LHCN-M2 (cell line): ENCODE data around the gene ARHGAP10. TPM values are rescaled to one million over a fixed set of nuclear protein-coding genes. Genes with fewer than 3 reads are reported as not detected.

Source experiments
- DNase-seq: peaks from one replicate; pipeline ENCODE4 v3.0.0-alpha.2; 2012; ENCODE audit warnings: low read depth
- total RNA-seq: library from RNA; depleted of rRNA; stranded (reverse); fragments of >200 nt; gene quantifications from 2 replicates; pipeline ENCODE4 v1.2.3, GENCODE V29; 2014

ARHGAP10 gene
- total RNA-seq, 1 experiment from 2014 or later: 28.9 TPM

- DNase-seq: no peak
Measured at GRCh38 chr4:147824884-147825283, 93.0 kb downstream of the ARHGAP10 start.

DNA sequence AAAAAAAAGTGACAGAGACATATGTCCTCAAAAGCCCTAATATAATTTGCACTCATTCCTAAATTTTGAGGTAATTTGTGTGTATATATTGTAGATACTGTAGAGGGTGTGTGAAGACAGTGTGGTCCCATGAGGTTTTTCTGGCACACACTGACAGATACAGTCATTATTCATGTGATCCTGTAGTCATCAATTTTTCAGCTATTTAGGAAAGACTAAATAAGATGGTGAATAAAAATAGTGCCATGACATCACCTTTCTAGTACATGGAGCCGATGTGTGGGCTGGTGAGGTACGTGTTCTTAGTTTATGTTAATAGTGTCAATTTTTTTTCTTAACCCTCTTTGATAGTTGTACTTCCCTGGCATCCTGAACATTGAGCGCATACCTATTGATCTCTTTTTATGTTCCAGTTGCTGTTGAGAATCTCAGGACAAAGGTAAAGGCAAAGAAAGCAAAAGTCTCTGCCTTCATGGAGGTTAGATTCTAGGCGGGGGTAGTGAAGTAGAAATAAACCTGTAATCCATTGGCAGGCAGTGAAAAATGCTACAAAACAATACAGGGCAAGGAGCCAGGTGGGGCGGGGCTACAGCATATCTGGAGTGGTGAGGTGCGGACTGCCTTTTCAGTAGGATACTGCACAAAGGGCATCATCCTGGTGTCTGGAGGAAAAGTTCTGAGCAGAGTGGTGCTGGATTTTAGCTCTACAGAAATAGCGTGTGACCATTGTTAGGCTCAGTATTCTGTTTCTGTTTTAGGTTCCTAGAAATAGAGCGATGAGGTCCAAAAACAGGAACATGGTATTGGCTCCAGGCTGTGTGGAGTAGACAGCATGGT is 93.8 kb downstream of the ARHGAP10 start:
- DNase-seq: peak; percentile 56

GRCh38 chr4:147826288-147826646 is 94.4 kb downstream of the ARHGAP10 start:
- DNase-seq: peak; percentile 75

DNA sequence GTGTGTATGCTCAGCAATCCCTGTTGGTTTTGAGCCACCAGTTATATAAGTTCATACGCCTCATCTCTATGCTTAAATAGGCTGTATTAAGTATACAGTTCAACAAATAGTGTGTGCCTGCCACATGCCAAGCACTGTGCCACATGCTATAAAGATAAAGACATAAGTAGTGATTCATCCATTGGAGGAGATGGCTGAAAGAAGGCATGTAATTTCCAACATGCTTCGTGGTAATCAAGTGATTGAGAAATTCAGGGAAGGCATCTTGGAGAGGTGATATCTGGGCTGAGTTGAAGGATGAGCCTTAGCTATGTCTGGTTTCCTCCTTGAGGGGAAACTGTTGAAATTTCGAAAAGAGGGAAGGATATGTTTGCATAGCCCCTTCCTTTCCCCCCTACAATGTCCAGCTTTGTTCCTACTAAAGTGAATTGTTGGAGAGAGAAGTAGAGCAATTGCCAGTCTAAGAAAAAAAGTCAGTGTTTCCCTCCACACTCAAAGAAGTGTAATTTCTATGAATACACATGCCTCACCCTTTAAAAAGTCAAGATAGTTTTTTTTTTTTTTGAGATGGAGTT is 96.5 kb downstream of the ARHGAP10 start:
- peak; percentile 41 for DNase-seq

DNA sequence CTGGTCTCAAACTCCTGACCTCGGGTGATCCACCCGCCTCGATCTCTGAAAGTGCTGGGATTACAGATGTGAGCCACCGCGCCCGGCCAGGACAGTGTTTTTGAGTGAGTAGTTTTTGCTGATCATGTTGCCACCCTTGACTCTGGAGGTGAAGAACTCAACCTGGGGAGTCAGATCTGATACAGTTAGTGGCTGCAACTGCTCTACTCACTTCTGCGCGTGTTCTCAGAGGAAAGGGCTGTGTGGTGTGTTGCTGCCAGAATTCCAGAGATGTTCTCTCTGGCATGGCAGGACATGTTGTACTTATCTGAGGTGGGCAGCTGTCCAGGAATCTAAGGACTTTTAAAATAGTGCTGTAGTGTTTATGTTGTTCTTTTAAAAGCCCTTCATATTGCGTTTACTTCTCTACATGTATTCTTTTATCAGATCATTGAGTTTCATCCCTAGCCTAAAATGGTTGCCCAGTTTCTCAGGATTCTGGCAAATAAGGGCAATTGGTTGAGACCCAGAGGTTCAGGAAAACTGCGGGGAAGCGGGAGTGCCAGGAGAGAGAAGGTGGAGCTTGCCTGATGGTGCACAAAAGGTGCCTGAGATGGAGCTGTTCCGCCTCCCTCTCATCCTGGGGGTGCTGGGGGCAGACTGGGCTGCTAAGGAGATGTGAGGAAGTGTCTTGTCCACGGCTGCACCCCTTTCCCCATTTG is 97.7 kb downstream of the ARHGAP10 start:
- peak; percentile 85 for DNase-seq

GRCh38 chr4:147830102-147830463 is 98.2 kb downstream of the ARHGAP10 start:
- no peak for DNase-seq

DNA sequence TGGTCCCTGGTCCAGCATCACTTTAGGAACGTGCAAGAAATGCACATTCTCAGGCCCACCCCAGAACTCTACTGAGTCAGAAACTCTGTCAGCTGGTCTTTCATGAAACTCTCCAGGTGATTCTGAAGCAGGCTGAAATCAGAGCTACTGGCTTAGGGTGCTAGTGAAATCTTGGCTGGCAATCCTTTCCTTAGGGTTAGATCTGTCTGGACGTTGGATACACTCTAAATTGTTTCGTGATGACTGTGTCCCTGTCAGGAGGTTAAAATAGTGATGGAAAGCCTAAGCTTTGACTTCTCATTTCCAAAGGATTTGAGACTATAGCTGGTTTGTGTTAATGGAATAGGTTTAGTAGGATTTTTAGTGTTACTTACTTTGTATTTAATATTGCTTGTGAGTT is 99.1 kb downstream of the ARHGAP10 start:
- DNase-seq: peak; percentile 85

DNA sequence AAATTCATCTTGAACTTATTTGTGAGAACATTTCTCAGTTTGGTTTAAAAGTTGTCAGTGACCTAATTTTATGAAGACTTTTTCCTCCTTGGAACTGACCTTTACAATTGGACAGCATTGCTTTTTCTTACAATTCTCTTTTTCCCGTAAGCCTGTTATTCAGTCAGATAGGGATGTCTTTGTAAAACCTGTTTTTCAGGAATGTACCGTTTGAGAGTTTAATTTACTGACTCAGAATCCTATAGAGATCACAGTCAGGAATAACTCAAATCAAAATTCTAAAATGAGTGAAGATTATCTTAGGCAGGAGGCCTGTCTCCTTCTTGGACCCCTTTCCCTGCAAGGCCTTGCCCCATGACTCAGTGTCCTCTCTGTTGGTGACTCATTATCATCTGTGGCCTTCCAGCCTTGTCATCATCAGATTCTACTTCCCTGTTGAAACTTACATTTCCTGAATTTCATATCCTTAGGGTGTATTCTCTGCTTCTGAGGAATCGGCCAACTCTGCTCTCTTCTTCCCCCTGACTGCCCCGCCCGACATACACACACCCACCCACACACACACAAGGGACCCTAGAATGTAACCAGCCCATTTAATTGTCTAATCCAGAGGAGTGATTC is 99.8 kb downstream of the ARHGAP10 start:
- peak; percentile 93 for DNase-seq

GRCh38 chr4:147833254-147833653 is 101.4 kb downstream of the ARHGAP10 start:
- peak; percentile 52 for DNase-seq

- DNase-seq: no peak
Measured at GRCh38 chr4:147833741-147834140, 101.9 kb downstream of the ARHGAP10 start.

- no peak for DNase-seq
Measured at GRCh38 chr4:147834480-147834879, 102.6 kb downstream of the ARHGAP10 start.

DNA sequence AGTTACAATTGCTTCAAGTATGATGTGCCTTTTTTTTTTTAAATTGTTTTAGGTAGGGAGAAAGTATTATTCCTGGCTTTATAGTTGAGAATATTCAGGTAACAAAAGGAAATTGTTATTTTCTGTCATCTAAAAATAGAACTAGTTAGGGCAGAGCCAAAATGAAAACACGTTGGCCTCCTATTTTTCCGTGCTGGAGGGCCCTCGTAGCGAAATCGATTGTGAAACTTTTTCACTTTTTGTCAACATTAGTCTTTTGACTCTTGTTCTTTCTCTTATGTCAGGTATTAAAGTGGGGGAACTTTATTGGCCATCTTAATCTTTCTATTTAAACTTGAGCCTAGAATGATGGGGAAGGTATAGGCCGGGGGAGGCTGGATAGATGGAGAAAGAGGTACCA is 104.9 kb downstream of the ARHGAP10 start:
- no peak for DNase-seq

DNA sequence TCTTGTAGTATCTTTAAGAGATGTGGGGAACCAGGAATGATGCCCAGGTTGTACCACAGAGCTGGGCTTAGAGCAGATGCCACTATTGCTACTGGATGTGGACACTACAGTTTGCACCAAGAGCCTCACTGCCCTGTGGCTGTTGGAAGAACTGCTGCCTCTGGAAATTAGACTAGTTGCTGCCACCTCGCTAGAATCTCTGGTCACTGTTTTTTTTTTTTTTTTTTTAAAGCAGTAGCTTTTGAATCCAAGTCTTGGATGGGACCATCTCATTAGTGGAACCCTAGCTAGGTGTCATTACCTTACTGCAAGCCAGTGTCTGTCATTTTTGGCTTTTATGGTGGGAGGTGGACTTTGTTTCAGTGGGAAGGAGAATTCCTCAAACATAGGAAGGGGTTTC is 105.5 kb downstream of the ARHGAP10 start:
- peak; percentile 75 for DNase-seq

- no peak for DNase-seq
Measured at GRCh38 chr4:147837854-147838253, 106.0 kb downstream of the ARHGAP10 start.

DNA sequence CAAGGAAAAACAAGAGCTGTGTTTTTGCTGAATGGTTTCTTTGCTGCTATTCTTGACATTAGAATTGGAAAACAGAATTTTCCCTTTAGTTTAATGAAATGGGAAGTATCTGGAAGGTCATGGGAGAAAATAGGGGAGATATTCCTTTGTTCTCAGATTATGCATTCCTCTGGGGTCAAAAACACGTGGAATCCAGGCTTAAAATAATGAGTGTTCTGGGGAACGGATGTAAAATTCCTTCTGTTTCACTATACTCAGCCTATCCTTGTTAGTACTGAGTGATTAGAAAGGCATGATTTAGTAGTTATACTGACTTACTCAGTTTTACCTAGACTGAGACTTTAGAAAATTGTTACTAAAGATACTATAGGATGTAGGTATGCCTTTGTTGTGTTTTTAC is 107.3 kb downstream of the ARHGAP10 start:
- DNase-seq: no peak

DNA sequence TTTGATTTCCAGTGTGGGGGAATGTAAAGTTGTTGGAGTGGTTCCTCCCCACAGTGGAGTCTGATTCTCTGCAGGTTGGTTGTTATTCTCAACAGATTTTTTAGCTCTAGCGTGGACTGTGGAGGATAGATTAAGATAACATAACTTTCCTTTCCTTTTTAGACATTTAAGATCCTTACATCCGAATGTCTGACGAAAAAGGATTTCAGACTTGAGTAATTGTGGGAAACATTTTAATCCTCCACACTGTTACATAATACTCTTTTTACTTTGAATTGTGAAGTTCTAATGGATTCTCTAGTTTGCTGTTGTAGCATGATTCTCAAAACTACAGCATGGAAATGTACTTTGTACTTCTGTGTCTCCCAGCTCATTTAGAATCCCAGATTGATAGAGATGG is 107.8 kb downstream of the ARHGAP10 start:
- DNase-seq: no peak

GRCh38 chr4:147840838-147841738 is 109.2 kb downstream of the ARHGAP10 start:
- no peak for DNase-seq

DNA sequence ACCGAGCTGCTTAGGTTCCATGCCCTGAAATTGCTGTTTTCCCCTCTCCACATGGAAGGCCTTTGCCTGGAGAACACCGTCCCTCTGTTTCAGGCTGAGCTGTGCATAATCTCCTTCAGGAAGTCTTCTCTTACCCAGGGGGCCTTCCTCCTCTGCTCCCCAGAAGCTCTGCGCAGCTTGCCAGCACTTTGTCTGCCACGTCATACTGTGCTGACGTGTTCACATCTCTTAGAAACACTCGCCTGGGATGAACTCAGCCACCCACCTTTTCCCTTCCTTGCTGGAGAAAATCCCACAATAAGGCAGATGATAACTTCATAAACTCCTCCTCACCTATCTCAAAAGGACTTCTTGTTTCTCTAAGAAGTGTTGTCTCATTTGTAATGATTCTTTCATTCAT is 110.7 kb downstream of the ARHGAP10 start:
- no peak for DNase-seq

DNA sequence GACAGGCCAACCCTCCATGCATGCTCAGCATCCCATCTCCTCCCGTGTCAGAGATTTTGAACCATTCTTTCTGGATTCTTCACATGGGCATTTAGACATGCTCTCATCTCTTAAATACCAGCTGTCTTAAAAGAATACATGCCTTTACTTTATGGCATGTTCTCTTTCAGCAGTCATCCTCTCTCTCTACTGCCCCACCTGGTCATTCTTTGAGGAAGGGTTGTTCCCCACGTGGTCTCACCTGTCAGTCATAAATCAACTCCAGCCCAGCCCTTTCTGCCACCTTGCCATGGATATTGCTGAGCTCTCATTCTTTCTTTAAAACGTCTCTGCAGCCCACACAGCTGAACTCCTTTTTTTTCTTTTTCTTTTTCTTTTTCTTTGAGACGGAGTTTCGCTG is 111.3 kb downstream of the ARHGAP10 start:
- DNase-seq: peak; percentile 60

DNA sequence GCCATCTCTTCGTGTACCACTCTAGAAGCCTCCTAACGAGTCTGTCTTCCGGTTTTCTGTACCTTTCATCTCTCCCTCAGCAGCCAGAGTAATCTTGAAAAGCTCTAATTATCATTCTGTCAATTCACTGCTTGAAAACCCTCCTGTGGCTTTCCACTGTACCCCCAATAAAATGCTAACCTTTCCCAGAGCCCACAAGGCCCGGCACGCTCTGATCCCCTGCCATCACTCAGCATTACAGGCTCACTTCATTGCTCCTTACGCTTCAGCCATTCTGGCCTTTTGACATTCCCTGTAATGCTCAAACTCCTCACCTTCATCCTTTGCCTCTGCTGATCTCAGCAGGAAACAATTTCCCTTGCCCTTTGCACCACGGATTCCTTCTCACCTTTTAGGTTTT is 112.9 kb downstream of the ARHGAP10 start:
- DNase-seq: no peak
